Muscle of leg (tissue), 11 donors: Measurements from ENCODE around the gene C11orf97. TPM values are rescaled to one million over a fixed set of nuclear protein-coding genes. Genes with fewer than 3 reads are reported as not detected.

Experiments
- DNase-seq: peaks from one replicate; pipeline ENCODE4 v3.0.0; 2013
- H3K27ac ChIP-seq: one replicate; pipeline ENCODE4 v1.5.1; 2013; ENCODE audit warnings: mild to moderate bottlenecking, low read length, control low read depth
- H3K27me3 ChIP-seq: one replicate; pipeline ENCODE4 v1.6.1; 2013; ENCODE audit warnings: low read length; ENCODE audit not compliant: control insufficient read depth, insufficient read depth
- H3K36me3 ChIP-seq: one replicate; pipeline ENCODE4 v1.6.1; 2013; ENCODE audit warnings: low read length; ENCODE audit not compliant: control insufficient read depth, insufficient read depth
- H3K4me1 ChIP-seq: one replicate; pipeline ENCODE4 v1.6.1; 2013; ENCODE audit warnings: low read length; ENCODE audit not compliant: control insufficient read depth, insufficient read depth
- H3K4me3 ChIP-seq: one replicate; pipeline ENCODE4 v1.5.1; 2013; ENCODE audit warnings: low read length, control low read depth
- H3K9me3 ChIP-seq: replicated peaks from 2 replicates; pipeline ENCODE4 v1.6.1; 2013; ENCODE audit warnings: low read depth, low read length; ENCODE audit not compliant: control insufficient read depth
- WGBS: methylation state at CpG from one replicate; pipeline ENCODE4 v1.1.5; 2013; ENCODE audit warnings: missing lambda C conversion rate; ENCODE audit not compliant: insufficient coverage; 5-methylcytosine and 5-hydroxymethylcytosine counted together
- polyA plus RNA-seq, 8 donors: library from polyadenylated mRNA; unstranded; fragments of 120-200 nt; gene quantifications; one replicate each; pipeline versions ENCODE4 v1.2.1 to v1.2.3, GENCODE V29; 2013; ENCODE audit warnings: inconsistent platforms in 1 of 8, low replicate concordance in 1 of 8; ENCODE audit not compliant: insufficient read length in 8 of 8, insufficient read depth in 1 of 8
- total RNA-seq: library from RNA; stranded (reverse); fragments of 120-200 nt; gene quantifications from one replicate; pipeline ENCODE4 v1.2.4, GENCODE V29; 2013

C11orf97 gene
- total and polyA plus RNA-seq, 9 donors, result not detected

DNA sequence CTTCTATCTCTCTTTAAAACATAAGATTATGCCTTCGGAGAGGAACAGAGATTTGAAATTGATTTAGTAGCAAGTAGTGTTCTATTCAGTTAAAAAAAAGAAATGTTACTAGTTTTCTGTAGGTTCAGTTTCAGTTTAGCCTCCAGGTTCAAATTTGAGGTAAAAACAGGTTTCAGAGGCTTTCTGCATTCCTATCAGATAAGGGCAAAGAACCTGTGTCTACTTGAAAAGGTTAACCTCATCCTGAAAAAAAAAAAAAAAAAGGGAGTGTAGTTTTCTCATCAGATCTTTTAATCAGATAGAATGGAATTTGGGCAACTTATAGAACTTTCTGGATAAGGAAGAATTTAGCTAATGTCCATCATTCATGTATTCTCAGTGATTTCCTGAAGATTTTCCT lies 12.1 kb downstream of the C11orf97 start:
- no peak for DNase-seq
- Histone ChIP-seq H3K27ac (no peak overlapping the region), H3K27me3 (no peaks in the 10 kb centered on the region), H3K36me3 (no peaks in the 10 kb centered on the region), H3K4me1 (peaks cover 4% of the 10 kb centered on the region), H3K4me3 (no peak overlapping the region), H3K9me3 (no peaks in the 10 kb centered on the region)
- WGBS, result no CpG with 5 or more reads among the region's 1 CpG

DNA sequence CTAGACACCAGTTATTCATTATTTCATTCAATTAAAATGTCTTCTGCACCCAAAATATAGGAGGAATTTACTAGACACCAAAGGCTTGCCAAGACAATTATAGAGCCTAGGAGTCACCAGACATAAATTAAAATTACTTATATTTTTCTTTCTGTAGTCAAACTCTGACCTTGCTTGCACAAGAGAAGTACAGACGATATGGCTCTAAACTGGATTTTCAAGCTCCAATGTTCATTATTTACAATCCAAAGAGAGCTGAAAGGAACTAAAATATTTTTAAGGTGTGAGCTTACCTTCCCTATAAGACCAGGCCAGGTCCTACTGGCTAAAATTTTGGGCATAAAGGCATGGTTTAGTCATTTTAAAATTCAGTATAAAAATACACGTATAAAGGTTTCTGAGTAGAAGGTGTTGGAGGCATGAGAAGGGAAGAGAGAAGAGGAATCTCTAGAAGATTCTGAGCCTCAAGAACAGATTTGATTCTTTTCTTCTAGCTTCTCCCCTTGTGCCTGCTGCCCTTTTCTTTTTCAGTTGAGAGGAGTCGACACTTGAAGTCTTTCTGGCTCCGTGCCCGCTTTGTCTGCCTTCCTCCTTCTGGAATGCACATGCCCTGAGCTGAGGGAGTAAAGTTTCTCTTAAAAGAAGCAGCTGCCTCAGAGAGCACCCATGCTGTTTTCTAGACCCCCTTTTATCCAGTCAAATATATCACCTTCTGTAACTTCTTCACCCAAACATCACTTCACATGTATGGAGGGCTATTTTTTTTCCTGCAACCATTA lies 13.5 kb downstream of the C11orf97 start:
- H3K27me3 ChIP-seq, result no peaks in the 10 kb centered on the region
- DNase-seq, result peak; percentile 78
- no CpG with 5 or more reads among the region's 5 CpGs for WGBS
- peaks cover 4% of the 10 kb centered on the region for H3K4me1 ChIP-seq
- no peaks in the 10 kb centered on the region for H3K9me3 ChIP-seq
- no peak overlapping the region for H3K4me3 ChIP-seq
- no peak overlapping the region for H3K27ac ChIP-seq
- no peaks in the 10 kb centered on the region for H3K36me3 ChIP-seq

GRCh38 chr11:94526645-94527438 lies 14.6 kb downstream of the C11orf97 start:
- no CpG with 5 or more reads among the region's 4 CpGs for whole genome bisulfite sequencing
- no peaks in the 10 kb centered on the region for H3K27me3 ChIP-seq
- H3K4me3 ChIP-seq, result no peak overlapping the region
- H3K9me3 ChIP-seq, result no peaks in the 10 kb centered on the region
- no peak overlapping the region for H3K27ac ChIP-seq
- H3K4me1 ChIP-seq, result peaks cover 4% of the 10 kb centered on the region
- H3K36me3 ChIP-seq, result no peaks in the 10 kb centered on the region
- DNase-seq, result no peak

- no peak for DNase-seq
- no peaks in the 10 kb centered on the region for H3K36me3 ChIP-seq
- H3K4me1 ChIP-seq, result peaks cover 4% of the 10 kb centered on the region
- H3K27ac ChIP-seq, result no peak overlapping the region
- H3K4me3 ChIP-seq, result no peak overlapping the region
- no peaks in the 10 kb centered on the region for H3K27me3 ChIP-seq
- H3K9me3 ChIP-seq, result no peaks in the 10 kb centered on the region
These were observed 16.3 kb downstream of the C11orf97 start for GRCh38 chr11:94528551-94528950.

- H3K36me3 ChIP-seq, result no peaks in the 10 kb centered on the region
- H3K4me3 ChIP-seq, result no peak overlapping the region
- H3K27ac ChIP-seq, result no peak overlapping the region
- WGBS, result 100% methylated on average over 2 of the region's 3 CpGs
- peaks cover 2% of the 10 kb centered on the region for H3K4me1 ChIP-seq
- no peak for DNase-seq
- H3K9me3 ChIP-seq, result no peaks in the 10 kb centered on the region
- H3K27me3 ChIP-seq, result no peaks in the 10 kb centered on the region
These were observed 19.9 kb downstream of the C11orf97 start for GRCh38 chr11:94532211-94532610.

DNA sequence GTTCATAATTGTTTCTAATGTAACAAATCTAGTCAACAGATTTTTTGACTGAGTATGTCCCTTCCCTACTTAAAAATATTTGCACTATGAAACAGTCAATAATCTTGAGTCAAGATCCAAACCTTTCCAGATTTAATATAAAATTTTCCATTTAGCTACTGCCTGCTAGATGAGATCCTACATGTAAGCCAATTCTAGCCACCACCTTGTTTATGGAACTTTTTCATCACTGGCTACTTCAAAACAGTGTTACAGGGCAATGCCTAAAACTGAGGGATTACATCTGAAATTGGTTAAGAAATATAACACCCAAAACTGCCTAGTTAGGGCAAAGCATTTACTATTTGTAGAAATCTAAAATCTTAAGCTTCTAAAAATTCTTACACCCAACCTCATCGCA lies 20.9 kb downstream of the C11orf97 start:
- H3K4me1 ChIP-seq, result peaks cover 2% of the 10 kb centered on the region
- H3K27me3 ChIP-seq, result no peaks in the 10 kb centered on the region
- no CpG with 5 or more reads among the region's 1 CpG for WGBS
- no peaks in the 10 kb centered on the region for H3K36me3 ChIP-seq
- H3K27ac ChIP-seq, result no peak overlapping the region
- peak; percentile 55 for DNase-seq
- no peaks in the 10 kb centered on the region for H3K9me3 ChIP-seq
- H3K4me3 ChIP-seq, result no peak overlapping the region

GRCh38 chr11:94533696-94534630 lies 21.7 kb downstream of the C11orf97 start:
- H3K27me3 ChIP-seq, result no peaks in the 10 kb centered on the region
- WGBS, result 50% methylated on average over 3 of the region's 6 CpGs
- peak overlapping the region; percentile 44 for H3K27ac ChIP-seq
- no peak overlapping the region for H3K4me3 ChIP-seq
- H3K4me1 ChIP-seq, result peaks cover 2% of the 10 kb centered on the region
- no peaks in the 10 kb centered on the region for H3K36me3 ChIP-seq
- no peaks in the 10 kb centered on the region for H3K9me3 ChIP-seq
- DNase-seq, result peak; percentile 84

- H3K27ac ChIP-seq, result no peak overlapping the region
- H3K27me3 ChIP-seq, result no peaks in the 10 kb centered on the region
- H3K4me3 ChIP-seq, result no peak overlapping the region
- peaks cover 2% of the 10 kb centered on the region for H3K4me1 ChIP-seq
- no peak for DNase-seq
- H3K36me3 ChIP-seq, result no peaks in the 10 kb centered on the region
- H3K9me3 ChIP-seq, result no peaks in the 10 kb centered on the region
These were observed 24.1 kb downstream of the C11orf97 start for GRCh38 chr11:94536386-94536785.

DNA sequence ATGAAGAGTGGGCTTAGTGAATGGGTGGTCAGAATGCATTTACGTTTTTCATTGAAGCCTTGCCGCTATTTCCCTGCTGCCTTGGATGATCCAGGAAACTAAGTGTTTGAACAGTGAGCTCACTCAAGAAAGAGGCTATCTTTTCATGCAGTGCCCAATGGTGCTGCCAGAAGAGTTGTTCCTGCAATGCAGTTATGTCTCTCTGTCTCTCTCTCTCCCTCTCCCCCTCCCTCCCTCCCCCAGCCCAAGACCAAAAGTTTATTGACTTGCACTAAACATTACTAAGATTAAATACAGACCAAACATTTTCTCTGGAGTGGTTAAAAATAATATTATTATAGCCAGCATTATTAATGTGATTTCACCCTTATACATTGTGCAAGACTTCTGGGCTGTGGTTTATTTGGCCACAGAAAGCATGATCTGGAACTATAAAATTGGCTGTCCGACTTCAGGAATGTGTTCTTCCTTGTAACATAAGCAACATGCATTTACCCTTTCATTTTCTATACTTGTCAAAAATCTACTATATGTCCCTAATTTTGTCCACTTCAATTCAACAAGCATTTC lies 24.9 kb downstream of the C11orf97 start:
- H3K9me3 ChIP-seq, result no peaks in the 10 kb centered on the region

More for the DNA sequence above, 24.9 kb downstream of the C11orf97 start:
- H3K27me3 ChIP-seq, result no peaks in the 10 kb centered on the region
- DNase-seq, result peak; percentile 68
- H3K4me1 ChIP-seq, result peaks cover 2% of the 10 kb centered on the region
- no peak overlapping the region for H3K4me3 ChIP-seq
- WGBS, result 93% methylated on average over 2 of the region's 3 CpGs
- no peaks in the 10 kb centered on the region for H3K36me3 ChIP-seq
- no peak overlapping the region for H3K27ac ChIP-seq
